Neural progenitor cell (in vitro differentiated cells): ENCODE data around the gene PALM2AKAP2.

Source experiments
- CTCF ChIP-seq: fragments of 200-600 bp; sonication (generic); IDR thresholded peaks from 2 replicates; pipeline ENCODE4 v1.5.1; 2017; ENCODE audit warnings: antibody characterized with exemption, mild to moderate bottlenecking
- EZH2 ChIP-seq: fragments of 200-600 bp; sonication (generic); IDR thresholded peaks from 2 replicates; pipeline ENCODE4 v1.6.1; 2017; ENCODE audit warnings: antibody characterized with exemption, mild to moderate bottlenecking, moderate library complexity
- EZH2phosphoT487 ChIP-seq: fragments of 200-600 bp; sonication (generic); IDR thresholded peaks from 2 replicates; pipeline ENCODE4 v1.6.1; 2017; ENCODE audit warnings: antibody characterized with exemption

GRCh38 chr9:109828254-109828653 is 48.3 kb downstream of the PALM2AKAP2 start:
- no peak for TF ChIP-seq CTCF
- no peak for TF ChIP-seq EZH2
- TF ChIP-seq EZH2phosphoT487 = no peak
